ENCODE results near the gene GXYLT1.

DNA sequence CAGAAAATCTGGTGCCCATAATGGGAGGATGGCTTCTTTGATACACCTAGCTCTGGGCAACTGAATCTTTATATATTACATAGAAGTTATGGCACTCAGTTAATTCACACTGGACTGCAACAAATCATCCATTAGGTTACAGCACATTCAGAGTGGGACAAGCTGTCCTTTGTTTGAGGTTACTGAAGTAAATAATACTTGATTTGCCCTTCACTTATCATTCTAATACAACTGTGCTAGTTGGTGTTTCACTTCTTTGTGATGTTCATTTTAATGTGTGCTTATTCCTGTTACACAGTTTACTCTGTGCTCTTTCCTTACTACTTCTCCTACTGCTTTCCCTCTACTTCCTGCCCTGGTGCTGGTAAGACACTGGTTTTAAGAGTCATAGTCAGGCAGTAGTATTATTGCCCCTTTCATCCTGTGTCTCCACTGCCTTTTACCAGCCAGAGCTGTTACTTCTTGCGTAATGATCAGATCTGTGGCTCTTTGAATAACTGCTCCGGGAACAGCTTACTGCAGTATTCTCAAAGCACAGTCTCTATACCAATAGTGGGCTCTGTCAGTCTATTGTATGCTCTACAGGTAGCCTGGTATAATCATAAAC, 36.4 kb upstream of the GXYLT1 start:
- no peak for TF ChIP-seq POLR2A (IDR thresholded peaks at IDR 0.05)
- TF ChIP-seq, protein P1, sequence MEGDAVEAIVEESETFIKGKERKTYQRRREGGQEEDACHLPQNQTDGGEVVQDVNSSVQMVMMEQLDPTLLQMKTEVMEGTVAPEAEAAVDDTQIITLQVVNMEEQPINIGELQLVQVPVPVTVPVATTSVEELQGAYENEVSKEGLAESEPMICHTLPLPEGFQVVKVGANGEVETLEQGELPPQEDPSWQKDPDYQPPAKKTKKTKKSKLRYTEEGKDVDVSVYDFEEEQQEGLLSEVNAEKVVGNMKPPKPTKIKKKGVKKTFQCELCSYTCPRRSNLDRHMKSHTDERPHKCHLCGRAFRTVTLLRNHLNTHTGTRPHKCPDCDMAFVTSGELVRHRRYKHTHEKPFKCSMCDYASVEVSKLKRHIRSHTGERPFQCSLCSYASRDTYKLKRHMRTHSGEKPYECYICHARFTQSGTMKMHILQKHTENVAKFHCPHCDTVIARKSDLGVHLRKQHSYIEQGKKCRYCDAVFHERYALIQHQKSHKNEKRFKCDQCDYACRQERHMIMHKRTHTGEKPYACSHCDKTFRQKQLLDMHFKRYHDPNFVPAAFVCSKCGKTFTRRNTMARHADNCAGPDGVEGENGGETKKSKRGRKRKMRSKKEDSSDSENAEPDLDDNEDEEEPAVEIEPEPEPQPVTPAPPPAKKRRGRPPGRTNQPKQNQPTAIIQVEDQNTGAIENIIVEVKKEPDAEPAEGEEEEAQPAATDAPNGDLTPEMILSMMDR (IDR thresholded peaks at IDR 0.05) = no peak
